RWPE2 (cell line): ENCODE data around the gene ACLY.

Experiments
- ATAC-seq: fragments of 200-7000 bp; cut with Tn5 transposase; 3 replicates; pipeline ENCODE4 v1.9.1; 2021; ENCODE audit warnings: low read depth
- DNase-seq: peaks from one replicate; pipeline ENCODE4 v3.0.0-alpha.2; 2020; ENCODE audit warnings: low spot score
- H3K27ac ChIP-seq: fragments of 450-650 bp; 2 replicates; pipeline ENCODE4 v1.5.1; 2017; ENCODE audit warnings: mild to moderate bottlenecking; ENCODE audit not compliant: poor library complexity, severe bottlenecking
- H3K27me3 ChIP-seq: fragments of 250-450 bp; sonication (Bioruptor Pico); 2 replicates; pipeline ENCODE4 v1.5.1; 2021; ENCODE audit warnings: mild to moderate bottlenecking, moderate library complexity; ENCODE audit not compliant: insufficient read depth, poor library complexity, severe bottlenecking
- H3K36me3 ChIP-seq: fragments of 250-450 bp; sonication (Bioruptor Pico); 2 replicates; pipeline ENCODE4 v1.5.1; 2020; ENCODE audit warnings: low read depth, mild to moderate bottlenecking, moderate library complexity
- H3K4me1 ChIP-seq: fragments of 250-450 bp; sonication (Bioruptor Pico); 2 replicates; pipeline ENCODE4 v1.5.1; 2021; ENCODE audit warnings: mild to moderate bottlenecking, moderate library complexity; ENCODE audit not compliant: insufficient read depth, poor library complexity, severe bottlenecking
- H3K4me3 ChIP-seq: fragments of 250-450 bp; sonication (Bioruptor Pico); 2 replicates; pipeline ENCODE4 v1.5.1; 2021; ENCODE audit warnings: mild to moderate bottlenecking, moderate library complexity; ENCODE audit not compliant: severe bottlenecking
- H3K9me3 ChIP-seq: fragments of 250-450 bp; sonication (Bioruptor Pico); 2 replicates; pipeline ENCODE4 v1.5.1; 2021; ENCODE audit warnings: mild to moderate bottlenecking, moderate library complexity; ENCODE audit not compliant: severe bottlenecking
- TF ChIP-seq, protein P1 (sequence below): fragments of 450-650 bp; IDR thresholded peaks from one replicate; pipeline ENCODE4 v1.5.1; 2017; ENCODE audit warnings: mild to moderate bottlenecking, moderate library complexity; ENCODE audit not compliant: poor library complexity, severe bottlenecking

The ACLY gene

DNA sequence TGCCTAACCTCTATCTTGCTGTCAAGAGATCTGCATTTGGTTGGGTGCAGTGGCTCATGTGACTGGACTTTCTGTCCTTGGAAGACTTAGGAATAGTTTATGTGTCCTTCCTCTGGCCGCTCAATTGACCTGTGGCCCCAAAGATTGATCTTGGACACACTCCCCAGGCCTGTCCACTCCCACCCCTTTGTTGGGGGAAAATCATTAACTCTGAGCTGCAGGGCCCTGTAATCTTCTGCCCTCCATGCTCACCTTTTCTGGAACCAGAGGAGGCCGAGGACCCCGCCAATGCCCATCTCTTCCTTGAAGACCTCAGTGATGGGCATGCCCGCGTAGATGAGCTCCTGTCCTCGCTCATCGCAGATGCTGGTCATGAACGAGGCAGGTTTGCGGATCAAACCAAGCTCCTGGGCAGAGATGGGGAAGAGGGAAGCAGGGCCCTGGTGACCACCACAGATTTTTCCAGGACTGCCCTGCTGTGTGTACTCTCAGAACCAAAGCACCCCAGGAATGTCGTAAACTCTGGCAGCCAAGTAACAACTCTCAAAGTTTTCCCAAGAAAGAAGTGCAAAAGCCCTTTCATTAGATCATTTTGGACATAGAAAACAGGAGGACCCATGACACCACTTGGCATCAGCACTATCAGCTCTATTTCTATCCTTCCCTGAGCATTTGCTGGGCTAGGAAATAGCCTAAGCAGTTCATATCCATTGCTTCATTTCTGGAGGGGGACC lies 45.0 kb downstream of the ACLY start:
- Histone ChIP-seq H3K27me3 (no peaks in the 10 kb centered on the region), H3K36me3 (peaks cover 85% of the 10 kb centered on the region), H3K9me3 (no peaks in the 10 kb centered on the region), H3K27ac (no peak overlapping the region), H3K4me1 (no peaks in the 10 kb centered on the region), H3K4me3 (no peak overlapping the region)
- DNase-seq (no peak), ATAC-seq (no peak)
- TF ChIP-seq, protein P1, sequence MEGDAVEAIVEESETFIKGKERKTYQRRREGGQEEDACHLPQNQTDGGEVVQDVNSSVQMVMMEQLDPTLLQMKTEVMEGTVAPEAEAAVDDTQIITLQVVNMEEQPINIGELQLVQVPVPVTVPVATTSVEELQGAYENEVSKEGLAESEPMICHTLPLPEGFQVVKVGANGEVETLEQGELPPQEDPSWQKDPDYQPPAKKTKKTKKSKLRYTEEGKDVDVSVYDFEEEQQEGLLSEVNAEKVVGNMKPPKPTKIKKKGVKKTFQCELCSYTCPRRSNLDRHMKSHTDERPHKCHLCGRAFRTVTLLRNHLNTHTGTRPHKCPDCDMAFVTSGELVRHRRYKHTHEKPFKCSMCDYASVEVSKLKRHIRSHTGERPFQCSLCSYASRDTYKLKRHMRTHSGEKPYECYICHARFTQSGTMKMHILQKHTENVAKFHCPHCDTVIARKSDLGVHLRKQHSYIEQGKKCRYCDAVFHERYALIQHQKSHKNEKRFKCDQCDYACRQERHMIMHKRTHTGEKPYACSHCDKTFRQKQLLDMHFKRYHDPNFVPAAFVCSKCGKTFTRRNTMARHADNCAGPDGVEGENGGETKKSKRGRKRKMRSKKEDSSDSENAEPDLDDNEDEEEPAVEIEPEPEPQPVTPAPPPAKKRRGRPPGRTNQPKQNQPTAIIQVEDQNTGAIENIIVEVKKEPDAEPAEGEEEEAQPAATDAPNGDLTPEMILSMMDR: no peak

DNA sequence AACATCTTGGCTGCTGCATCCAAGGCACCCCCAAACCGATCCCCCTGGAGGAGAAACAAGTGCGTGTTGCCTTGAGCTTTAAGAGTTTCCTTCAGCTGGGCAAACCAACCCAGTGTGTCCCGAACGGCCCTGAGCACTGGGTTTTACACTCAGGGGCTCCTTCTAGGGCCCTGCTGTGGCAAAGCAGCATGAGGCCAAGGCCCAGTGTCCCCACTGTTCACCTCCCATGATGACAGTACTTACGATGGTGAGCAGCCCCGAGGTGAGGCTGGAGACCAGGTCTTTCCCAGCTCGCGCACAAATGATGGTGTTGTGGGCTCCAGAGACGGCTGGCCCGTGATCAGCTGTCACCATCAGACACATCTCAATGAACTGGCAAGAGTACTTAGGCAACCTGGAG lies 47.0 kb downstream of the ACLY start:
- DNase-seq (no peak), ATAC-seq (no peak)
- Histone ChIP-seq H3K36me3 (peaks cover 81% of the 10 kb centered on the region), H3K4me3 (no peak overlapping the region), H3K4me1 (no peaks in the 10 kb centered on the region), H3K9me3 (no peaks in the 10 kb centered on the region), H3K27ac (no peak overlapping the region), H3K27me3 (no peaks in the 10 kb centered on the region)
- TF ChIP-seq, protein P1: no peak

DNA sequence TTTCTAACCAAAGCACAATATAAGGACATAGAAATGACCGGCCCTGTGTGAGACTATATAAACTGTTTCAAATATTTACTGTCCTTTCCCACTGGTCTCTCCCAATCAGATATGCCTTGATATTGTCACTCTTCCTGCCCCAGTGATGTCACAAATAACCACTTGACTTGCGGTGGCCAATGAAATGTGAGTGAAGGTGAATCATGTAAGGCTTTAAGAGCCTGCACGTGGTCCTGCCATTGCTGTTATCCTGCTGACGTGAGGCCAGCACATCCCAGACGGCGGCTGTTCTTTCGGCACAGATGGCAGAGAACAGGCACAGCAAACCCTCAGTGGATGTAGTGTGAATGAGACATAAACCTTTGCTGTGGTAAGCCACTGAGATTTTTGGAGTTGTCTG lies 48.1 kb downstream of the ACLY start:
- 0 out of 3 replicates have a peak, but pooled peaks have one; percentile 15 for ATAC-seq
- Histone ChIP-seq H3K4me1 (no peaks in the 10 kb centered on the region), H3K36me3 (peaks cover 81% of the 10 kb centered on the region), H3K9me3 (no peaks in the 10 kb centered on the region), H3K4me3 (no peak overlapping the region), H3K27ac (no peak overlapping the region), H3K27me3 (no peaks in the 10 kb centered on the region)
- no peak for DNase-seq
- TF ChIP-seq, protein P1: no peak

DNA sequence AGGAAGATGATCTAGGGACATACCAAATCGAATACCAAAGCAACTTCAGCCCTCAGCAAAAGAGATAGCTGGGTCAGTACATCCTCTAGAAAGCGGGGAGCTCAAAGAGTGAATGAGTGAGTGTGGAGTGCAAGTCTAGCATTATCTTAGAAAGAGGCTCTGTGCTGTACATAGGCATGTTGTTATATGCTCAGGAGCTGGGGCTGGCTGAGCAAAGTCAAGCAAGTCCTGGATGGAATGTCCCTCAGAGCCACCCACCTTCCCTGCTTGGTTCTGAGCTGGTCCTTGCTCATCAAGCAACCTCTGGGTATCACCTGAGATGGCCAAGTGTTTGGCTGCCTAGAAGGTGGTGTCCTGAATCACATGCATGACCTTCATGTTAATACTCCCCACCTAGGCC lies 48.7 kb downstream of the ACLY start:
- DNase-seq: no peak
- ATAC-seq: no peak
- H3K36me3 ChIP-seq: peaks cover 81% of the 10 kb centered on the region
- H3K4me3 ChIP-seq: no peak overlapping the region
- no peaks in the 10 kb centered on the region for H3K4me1 ChIP-seq
- H3K27me3 ChIP-seq: no peaks in the 10 kb centered on the region
- TF ChIP-seq, protein P1: no peak
- no peaks in the 10 kb centered on the region for H3K9me3 ChIP-seq
- H3K27ac ChIP-seq: peak overlapping the region; percentile 0

DNA sequence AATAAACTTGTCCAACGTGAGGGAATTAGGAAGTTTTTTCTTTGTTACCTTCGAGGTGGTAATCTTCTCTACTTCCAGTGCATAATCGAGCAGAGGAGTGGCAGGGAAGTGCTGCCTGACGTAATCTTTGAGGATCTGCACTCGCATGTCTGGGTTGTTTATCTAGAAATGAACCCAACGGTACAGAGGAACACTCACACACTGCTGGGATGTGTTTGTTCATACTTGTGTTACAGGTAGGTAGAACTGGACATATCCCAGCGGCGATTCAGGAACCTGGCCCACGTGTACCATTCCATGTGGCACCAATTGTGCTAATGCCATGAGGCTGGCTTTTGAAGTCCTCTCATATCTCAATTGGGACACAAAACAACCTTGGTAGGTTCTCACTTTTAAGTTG lies 49.3 kb downstream of the ACLY start:
- DNase-seq: no peak
- no peak for ATAC-seq
- peaks cover 77% of the 10 kb centered on the region for H3K36me3 ChIP-seq

More for the DNA sequence above, 49.3 kb downstream of the ACLY start:
- no peak overlapping the region for H3K4me3 ChIP-seq
- no peaks in the 10 kb centered on the region for H3K9me3 ChIP-seq
- H3K4me1 ChIP-seq: no peaks in the 10 kb centered on the region
- H3K27me3 ChIP-seq: no peaks in the 10 kb centered on the region
- TF ChIP-seq, protein P1: no peak
- H3K27ac ChIP-seq: peak overlapping the region; percentile 0
